Endometrial microvascular endothelial cells (primary cell): Measurements from ENCODE around the gene ZBTB16. TPM values are rescaled to one million over a fixed set of nuclear protein-coding genes. Genes with fewer than 3 reads are reported as not detected.

ENCODE experiments used
- in situ Hi-C: cut with HindIII; loops from 2 replicates; pipeline ENCODE4 v1.10.0; 2017; ENCODE audit warnings: low sequenced_read_pairs, low pct_unique_long_range_greater_than_20kb; ENCODE audit errors: inconsistent ontology term
- total RNA-seq: library from RNA; depleted of rRNA; stranded (reverse); fragments of >200 nt; gene quantifications from one replicate; pipeline ENCODE4 v1.2.3, GENCODE V29; 2015; ENCODE audit errors: inconsistent ontology term

ZBTB16 gene
- total RNA-seq, 1 donor from 2014 or later: 25.9 TPM

- in situ Hi-C loops: loop anchor here (25.0 kb wide), 1 partner anchor 215 kb away; no protein-coding TSS in a partner anchor
Observed at GRCh38 chr11:114252767-114253166, 193.3 kb downstream of the ZBTB16 start.

DNA sequence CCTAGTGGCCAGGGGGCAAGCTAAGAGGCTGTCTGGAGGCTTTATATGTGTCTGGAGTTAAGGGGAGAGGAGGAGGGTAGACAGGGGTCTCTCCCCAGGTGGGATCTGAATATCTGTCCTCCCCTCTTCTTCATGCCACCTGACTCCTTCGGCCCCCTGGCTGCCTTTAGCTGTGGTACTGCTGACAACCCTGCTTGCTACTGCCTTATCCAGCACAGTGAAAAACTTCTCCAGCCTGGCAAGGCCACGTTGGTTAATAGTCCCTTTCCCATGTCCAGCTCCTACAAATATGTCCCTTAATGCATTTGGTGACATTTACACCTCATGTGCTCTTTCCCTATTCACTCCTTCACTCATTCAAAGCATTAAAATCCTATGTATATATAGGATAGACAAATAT, 194.3 kb downstream of the ZBTB16 start:
- in situ Hi-C loops: loop anchor here (25.0 kb wide), 1 partner anchor 216 kb away; no protein-coding TSS in a partner anchor

GRCh38 chr11:114254571-114255146, 195.1 kb downstream of the ZBTB16 start:
- in situ Hi-C loops: loop anchor here (25.0 kb wide), 1 partner anchor 217 kb away; no protein-coding TSS in a partner anchor

- in situ Hi-C loops: loop anchor here (25.0 kb wide), 1 partner anchor 218 kb away; no protein-coding TSS in a partner anchor
Observed at GRCh38 chr11:114255289-114255688, 195.8 kb downstream of the ZBTB16 start.

GRCh38 chr11:114256176-114256966, 196.9 kb downstream of the ZBTB16 start:
- in situ Hi-C loops: loop anchor here (25.0 kb wide), 1 partner anchor 219 kb away; no protein-coding TSS in a partner anchor

GRCh38 chr11:114256967-114257286, 197.4 kb downstream of the ZBTB16 start:
- in situ Hi-C loops: loop anchor here (25.0 kb wide), 1 partner anchor 220 kb away; no protein-coding TSS in a partner anchor

DNA sequence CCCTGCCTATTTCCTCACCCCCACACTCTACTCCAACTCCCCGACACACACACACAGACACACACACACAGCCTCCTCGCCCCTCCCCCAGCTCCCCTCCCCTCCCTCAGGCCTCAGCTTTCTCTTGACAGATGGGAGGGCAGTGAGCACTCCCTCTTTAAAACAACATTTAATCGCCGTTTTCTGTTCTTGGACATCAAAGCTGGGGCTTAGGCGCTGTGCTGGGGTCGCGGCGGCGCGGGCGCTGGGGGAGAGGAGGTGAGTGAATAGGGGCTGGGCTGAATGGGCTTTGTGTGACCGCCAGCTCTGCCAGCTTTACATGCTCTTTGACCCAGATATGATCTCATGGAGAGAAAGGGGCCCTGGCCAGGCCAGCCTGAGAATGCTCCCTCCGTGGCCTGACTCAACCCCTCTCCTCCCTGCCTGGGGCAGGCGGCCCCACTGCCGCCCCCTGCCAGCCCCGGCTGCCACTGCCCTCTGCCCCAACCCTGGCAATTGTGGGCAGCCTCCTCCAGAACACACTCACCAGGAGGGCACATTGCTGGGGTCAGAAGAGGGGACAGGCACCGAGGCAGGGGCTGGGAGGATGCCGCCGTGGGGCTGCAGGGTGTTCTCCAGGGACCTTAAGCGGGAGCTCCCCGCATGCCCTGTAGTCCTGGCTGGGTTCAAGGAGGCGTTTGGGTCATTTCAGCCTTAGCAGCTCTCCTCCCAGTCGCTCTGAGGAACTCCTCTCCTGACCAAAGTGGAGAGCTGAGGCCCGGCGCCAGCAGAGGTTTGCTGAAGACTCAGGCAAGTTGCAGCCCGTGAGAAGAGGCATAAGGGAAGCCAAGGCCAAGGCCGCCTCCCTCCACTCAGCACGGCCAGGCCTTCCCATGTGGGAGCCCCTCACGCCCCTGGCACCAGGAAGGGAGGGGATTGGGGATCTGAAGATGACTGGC, 198.4 kb downstream of the ZBTB16 start:
- in situ Hi-C loops: loop anchor here (25.0 kb wide), 1 partner anchor 221 kb away; no protein-coding TSS in a partner anchor

DNA sequence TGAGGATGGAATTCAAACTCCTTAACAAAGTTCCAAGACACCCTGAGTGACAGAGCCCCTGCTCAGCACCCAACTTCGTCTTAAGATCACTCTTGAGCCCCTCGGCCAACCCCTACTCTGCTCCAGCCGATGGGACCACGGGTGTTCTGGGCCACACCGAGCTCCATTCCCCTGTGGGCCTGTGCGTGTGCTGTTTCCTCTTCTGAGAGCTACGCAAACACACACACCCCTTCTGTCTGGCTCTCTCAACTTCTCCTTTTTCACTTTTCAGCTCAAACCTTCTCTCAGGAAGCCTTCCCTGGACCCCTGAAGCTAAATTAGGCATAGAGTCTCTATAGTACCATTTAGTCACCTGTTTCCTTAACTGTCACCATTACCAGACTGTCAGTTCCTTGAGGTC, 199.2 kb downstream of the ZBTB16 start:
- in situ Hi-C loops: loop anchor here (25.0 kb wide), 1 partner anchor 221 kb away; no protein-coding TSS in a partner anchor

DNA sequence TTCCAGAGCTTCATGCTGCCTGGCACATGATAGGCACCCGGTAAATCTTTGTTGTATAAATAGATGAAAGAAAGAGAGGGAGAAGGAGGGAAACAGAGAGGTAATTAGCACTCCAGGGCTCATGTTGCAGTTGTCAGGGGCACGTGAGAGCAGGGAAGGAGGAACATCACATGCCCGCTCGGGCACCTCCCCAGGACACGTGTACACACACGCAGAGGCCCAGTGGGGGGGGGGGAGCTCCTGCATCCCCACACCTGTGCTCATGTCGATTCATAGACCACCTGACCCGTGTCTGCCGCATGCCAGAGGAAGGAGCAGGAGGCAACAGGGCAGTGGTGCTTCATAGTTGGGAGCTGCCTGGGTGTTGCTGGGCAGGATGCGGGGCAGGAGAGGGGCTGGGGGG, 199.6 kb downstream of the ZBTB16 start:
- in situ Hi-C loops: loop anchor here (25.0 kb wide), 1 partner anchor 222 kb away; no protein-coding TSS in a partner anchor

- in situ Hi-C loops: loop anchor here (25.0 kb wide), 1 partner anchor 222 kb away; no protein-coding TSS in a partner anchor
Observed at GRCh38 chr11:114259551-114259983, 200.1 kb downstream of the ZBTB16 start.

GRCh38 chr11:114260077-114260476, 200.6 kb downstream of the ZBTB16 start:
- in situ Hi-C loops: loop anchor here (25.0 kb wide), 1 partner anchor 223 kb away; no protein-coding TSS in a partner anchor

DNA sequence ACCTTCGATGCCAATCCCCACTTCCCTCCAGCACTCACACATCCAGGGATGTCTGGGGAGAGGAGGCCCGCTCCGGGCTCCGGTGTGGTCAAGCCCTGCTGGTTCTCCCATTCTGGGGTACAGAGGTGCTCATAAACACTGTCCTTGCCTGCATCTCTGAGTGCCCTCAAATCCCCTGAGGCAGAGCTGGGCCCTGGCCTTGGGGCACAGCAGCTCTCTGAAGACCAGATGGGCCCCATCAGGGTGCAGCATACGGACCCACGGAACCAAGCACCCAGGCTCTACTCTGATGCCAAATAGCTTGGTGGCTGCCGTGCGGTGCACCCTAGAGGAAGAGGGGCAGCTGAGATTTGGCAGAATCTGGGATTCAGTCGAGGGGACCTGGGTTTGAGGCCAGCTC, 201.0 kb downstream of the ZBTB16 start:
- in situ Hi-C loops: loop anchor here (25.0 kb wide), 1 partner anchor 223 kb away; no protein-coding TSS in a partner anchor

GRCh38 chr11:114261791-114262190, 202.3 kb downstream of the ZBTB16 start:
- in situ Hi-C loops: loop anchor here (25.0 kb wide), 1 partner anchor 224 kb away; no protein-coding TSS in a partner anchor

DNA sequence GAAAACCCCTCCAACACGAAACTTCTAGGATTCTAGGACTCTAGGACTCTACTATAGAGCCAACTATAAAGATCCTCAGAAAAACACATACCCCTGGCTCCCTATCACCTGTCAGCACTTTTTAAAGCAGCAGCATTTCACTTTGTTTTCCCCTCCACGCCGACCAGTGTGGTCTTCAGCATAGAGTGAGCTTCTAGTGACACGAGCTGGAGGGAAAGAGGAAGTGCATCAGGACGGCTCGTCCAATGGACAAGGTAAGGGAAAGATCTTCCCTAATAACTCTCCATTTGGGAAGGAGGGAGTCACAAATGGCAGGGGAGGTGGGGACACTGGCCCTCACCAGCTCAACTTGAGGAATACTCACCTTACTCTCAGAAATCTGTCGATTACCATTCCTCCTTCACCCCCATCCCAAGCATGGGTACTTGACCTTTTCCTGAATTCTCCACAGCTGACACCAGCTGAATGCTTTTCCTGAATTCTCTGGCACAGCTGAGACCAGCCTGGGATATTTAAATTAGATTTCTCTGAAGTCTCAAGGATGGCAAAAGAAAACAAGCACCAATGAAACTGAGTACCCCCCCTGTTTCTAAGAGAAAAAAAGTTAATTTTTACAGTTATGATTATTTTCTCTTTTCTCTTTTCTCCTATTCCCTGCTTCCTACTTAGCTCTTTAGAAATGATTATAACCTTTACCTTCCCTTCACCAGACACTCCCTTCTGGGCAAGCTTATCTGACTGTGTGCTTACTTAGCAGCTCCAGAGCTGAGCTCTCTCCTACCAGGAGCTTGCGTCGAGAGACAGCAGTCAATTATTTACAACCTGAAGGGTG, 203.4 kb downstream of the ZBTB16 start:
- in situ Hi-C loops: loop anchor here (25.0 kb wide), 1 partner anchor 226 kb away; no protein-coding TSS in a partner anchor

DNA sequence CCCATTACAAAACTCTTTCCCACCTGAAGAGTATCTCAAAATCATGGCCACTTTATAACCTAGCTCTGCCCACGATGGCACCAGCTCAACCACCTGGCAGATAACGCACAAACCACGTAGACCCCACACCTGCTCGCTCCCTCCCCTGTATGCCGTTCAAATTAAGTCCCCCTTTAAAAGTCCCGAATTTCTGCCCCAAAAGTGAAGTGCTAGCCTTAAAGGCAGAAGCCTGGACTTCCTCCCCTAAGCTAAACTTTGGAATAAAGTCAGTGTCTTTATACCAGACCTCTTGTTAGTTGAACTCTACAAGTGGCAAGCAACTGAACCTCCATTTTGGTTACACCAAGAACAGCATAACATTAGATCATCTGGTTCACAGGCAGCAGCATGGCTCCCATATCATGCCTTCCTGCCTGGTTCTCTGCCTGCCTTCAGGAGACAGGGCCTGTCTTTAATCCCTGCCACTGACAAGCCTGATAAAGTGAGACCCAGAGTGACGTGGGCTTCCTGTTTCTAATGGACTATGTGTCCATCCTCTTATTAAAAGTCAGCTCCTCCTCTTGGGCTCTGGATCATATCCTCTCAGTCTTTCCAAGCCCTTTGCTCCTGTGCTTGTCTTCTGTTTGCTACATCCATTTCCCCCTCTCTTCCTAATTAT, 204.1 kb downstream of the ZBTB16 start:
- in situ Hi-C loops: loop anchor here (25.0 kb wide), 1 partner anchor 226 kb away; no protein-coding TSS in a partner anchor

DNA sequence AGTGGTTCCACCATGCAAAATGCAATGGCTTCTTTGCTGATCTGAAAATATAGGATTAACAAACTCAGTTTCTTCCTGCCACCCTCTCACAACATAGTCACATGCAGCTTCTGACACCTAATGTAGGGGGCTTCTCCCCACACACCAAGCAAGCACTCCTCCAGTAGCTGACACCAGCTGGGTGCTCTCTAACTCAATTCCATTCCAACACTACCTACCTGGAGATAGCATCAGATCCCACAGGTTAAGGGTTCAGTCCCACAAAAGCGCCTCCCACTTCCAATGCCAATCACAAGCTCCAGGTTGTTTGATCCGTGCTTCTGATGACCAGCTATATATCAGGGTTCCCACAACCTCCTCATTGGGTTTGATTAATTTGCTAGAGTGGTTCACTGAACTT, 204.9 kb downstream of the ZBTB16 start:
- in situ Hi-C loops: loop anchor here (25.0 kb wide), 1 partner anchor 227 kb away; no protein-coding TSS in a partner anchor
